GM23248 (cell line): ENCODE data around the gene SLITRK1.

Experiments
- EZH2 ChIP-seq: fragments of 200-600 bp; sonication (generic); IDR thresholded peaks from 2 replicates; pipeline ENCODE4 v1.6.1; 2018; ENCODE audit warnings: antibody characterized with exemption, mild to moderate bottlenecking; ENCODE audit not compliant: insufficient read depth, poor library complexity, severe bottlenecking
- EZH2phosphoT487 ChIP-seq: fragments of 200-600 bp; sonication (generic); IDR thresholded peaks from 2 replicates; pipeline ENCODE4 v1.6.1; 2018; ENCODE audit warnings: antibody characterized with exemption, moderate library complexity, mild to moderate bottlenecking, low read depth; ENCODE audit not compliant: insufficient read depth

GRCh38 chr13:83905641-83906040 lies 23.4 kb upstream of the SLITRK1 start:
- TF ChIP-seq EZH2 (no peak), EZH2phosphoT487 (no peak)
